Colonic mucosa (tissue), 4 donors: ENCODE measurements around the gene RHOJ. TPM values are rescaled to one million over a fixed set of nuclear protein-coding genes. Genes with fewer than 3 reads are reported as not detected.

ENCODE experiments used
- DNase-seq: peaks from one replicate; pipeline ENCODE4 v3.0.0-alpha.2; 2020
- H3K27ac ChIP-seq: fragments of 200-600 bp; one replicate; pipeline ENCODE4 v1.8.0; 2021
- H3K27me3 ChIP-seq: fragments of 200-600 bp; one replicate; pipeline ENCODE4 v1.8.0; 2021
- H3K36me3 ChIP-seq: fragments of 200-600 bp; one replicate; pipeline ENCODE4 v1.8.0; 2021
- H3K4me1 ChIP-seq: fragments of 200-600 bp; one replicate; pipeline ENCODE4 v1.8.0; 2021; ENCODE audit warnings: mild to moderate bottlenecking
- H3K4me3 ChIP-seq: fragments of 200-600 bp; one replicate; pipeline ENCODE4 v1.8.0; 2021
- H3K9ac ChIP-seq, 2 donors: one replicate each; pipeline ENCODE4 v1.7.0; 2013; ENCODE audit warnings: control low read depth in 2 of 2, low read depth in 2 of 2, low read length in 2 of 2
- H3K9me3 ChIP-seq: fragments of 200-600 bp; one replicate; pipeline ENCODE4 v1.8.0; 2021
- CTCF ChIP-seq: fragments of 200-600 bp; IDR thresholded peaks from one replicate; pipeline ENCODE4 v1.8.0; 2022; ENCODE audit warnings: antibody characterized with exemption, mild to moderate bottlenecking
- intact Hi-C: fragments of 100-400 bp; cut with DNase I; formaldehyde crosslinking; loops from one replicate; pipeline ENCODE4 v1.14.1; 2022
- total RNA-seq, 2 donors: library from RNA; stranded (reverse); fragmentation: NEBNext Ultra II Directional in 1 of 2; extraction: Animal tissue kit (Norgen Biotek cat#: 25700) in 1 of 2; gene quantifications; one replicate each; pipeline ENCODE4 v1.2.1, GENCODE V29; 2021
- donor health status: healthy.
- donor health status: DM: no; HTN: no; CAD: no.
- donor health status: DM: no; HTN: no; CAD: no.

RHOJ gene
- total RNA-seq, 2 donors from 2014 or later: 3.0 to 7.6 TPM

- no peak overlapping the region for H3K4me3 ChIP-seq
- TF ChIP-seq CTCF: no peak
- H3K27me3 ChIP-seq: no peaks in the 10 kb centered on the region
- no peak for DNase-seq
- no peaks in the 10 kb centered on the region for H3K36me3 ChIP-seq
- no peak overlapping the region for H3K27ac ChIP-seq
- H3K9me3 ChIP-seq: no peaks in the 10 kb centered on the region
- no peak overlapping the region for H3K9ac ChIP-seq
- intact Hi-C loops: no loop called here
- H3K4me1 ChIP-seq: no peaks in the 10 kb centered on the region
Observed at GRCh38 chr14:63290741-63291430, 86.6 kb downstream of the RHOJ start.

- TF ChIP-seq CTCF: no peak
- H3K9ac ChIP-seq: no peak overlapping the region
- H3K9me3 ChIP-seq: no peaks in the 10 kb centered on the region
- H3K36me3 ChIP-seq: no peaks in the 10 kb centered on the region
- no peaks in the 10 kb centered on the region for H3K27me3 ChIP-seq
- intact Hi-C loops: no loop called here
- DNase-seq: no peak
- H3K27ac ChIP-seq: no peak overlapping the region
- no peak overlapping the region for H3K4me3 ChIP-seq
- H3K4me1 ChIP-seq: no peaks in the 10 kb centered on the region
Observed at GRCh38 chr14:63292805-63293204, 88.6 kb downstream of the RHOJ start.

- H3K4me3 ChIP-seq: no peak overlapping the region
- H3K27me3 ChIP-seq: no peaks in the 10 kb centered on the region
- no peak for TF ChIP-seq CTCF
- intact Hi-C loops: no loop called here
- no peak for DNase-seq
- H3K9me3 ChIP-seq: no peaks in the 10 kb centered on the region
- no peak overlapping the region for H3K9ac ChIP-seq
- no peaks in the 10 kb centered on the region for H3K36me3 ChIP-seq
- no peaks in the 10 kb centered on the region for H3K4me1 ChIP-seq
- H3K27ac ChIP-seq: peak overlapping the region; percentile 33
Observed at GRCh38 chr14:63295231-63295685, 91.0 kb downstream of the RHOJ start.

GRCh38 chr14:63296060-63296563 lies 91.9 kb downstream of the RHOJ start:
- Histone ChIP-seq H3K4me3 (no peak overlapping the region), H3K27ac (no peak overlapping the region), H3K9me3 (no peaks in the 10 kb centered on the region), H3K36me3 (no peaks in the 10 kb centered on the region), H3K27me3 (no peaks in the 10 kb centered on the region), H3K9ac (no peak overlapping the region), H3K4me1 (no peaks in the 10 kb centered on the region)
- no peak for TF ChIP-seq CTCF
- no peak for DNase-seq
- intact Hi-C loops: no loop called here

- Histone ChIP-seq H3K36me3 (no peaks in the 10 kb centered on the region), H3K27me3 (no peaks in the 10 kb centered on the region), H3K27ac (no peak overlapping the region), H3K4me3 (no peak overlapping the region), H3K9me3 (no peaks in the 10 kb centered on the region), H3K9ac (no peak overlapping the region), H3K4me1 (no peaks in the 10 kb centered on the region)
- TF ChIP-seq CTCF: no peak
- no peak for DNase-seq
- intact Hi-C loops: no loop called here
Observed at GRCh38 chr14:63297372-63298063, 93.3 kb downstream of the RHOJ start.
